MM.1S (cell line): ENCODE measurements around the gene PRKCD.

Source experiments
- CTCF ChIP-seq: fragments of 300-600 bp; sonication (generic); IDR thresholded peaks from 2 replicates; pipeline ENCODE4 v1.5.1; 2016; ENCODE audit warnings: antibody characterized with exemption, low read length, mixed read lengths
- EZH2 ChIP-seq: fragments of 300-600 bp; sonication (generic); optimal IDR thresholded peaks from 2 replicates; pipeline ENCODE3; 2017; ENCODE audit warnings: low read depth, mild to moderate bottlenecking, antibody characterized with exemption, low read length, mixed read lengths

- no peak for TF ChIP-seq EZH2
- no peak for TF ChIP-seq CTCF
Observed at GRCh38 chr3:53180305-53181023, 19.5 kb downstream of the PRKCD start.
